Measurements from ENCODE around the gene OTULIN.
A peak's percentile ranks its signal among the peaks of the same experiment; 100 is the strongest.

The OTULIN gene

GRCh38 chr5:14672082-14672481 lies 7.6 kb downstream of the OTULIN start:
- no peak for TF ChIP-seq JUND (IDR thresholded peaks at IDR 0.05; ENCODE audit: low read depth)
- no peak for DNase-seq (ENCODE audit: low read depth in 1 of 2, low spot score in 1 of 2)
- in situ Hi-C loops (cut with HindIII; ENCODE audit: low pct_unique_long_range_greater_than_20kb, low sequenced_read_pairs), result no loop called here

GRCh38 chr5:14672484-14673394 lies 8.2 kb downstream of the OTULIN start:
- peak in 1 of 2 experiments; percentile 22 for DNase-seq (ENCODE audit: low read depth in 1 of 2, low spot score in 1 of 2)
- no peak for TF ChIP-seq JUND (IDR thresholded peaks at IDR 0.05; ENCODE audit: low read depth)
- in situ Hi-C loops (cut with HindIII; ENCODE audit: low pct_unique_long_range_greater_than_20kb, low sequenced_read_pairs), result no loop called here

- in situ Hi-C loops (cut with HindIII; ENCODE audit: low pct_unique_long_range_greater_than_20kb, low sequenced_read_pairs), result no loop called here
- no peak for DNase-seq (ENCODE audit: low read depth in 1 of 2, low spot score in 1 of 2)
- no peak for TF ChIP-seq JUND (IDR thresholded peaks at IDR 0.05; ENCODE audit: low read depth)
Observed at GRCh38 chr5:14673443-14673842, 8.9 kb downstream of the OTULIN start.

GRCh38 chr5:14674983-14675854 lies 10.7 kb downstream of the OTULIN start:
- in situ Hi-C loops (cut with HindIII; ENCODE audit: low pct_unique_long_range_greater_than_20kb, low sequenced_read_pairs), result no loop called here
- TF ChIP-seq JUND (IDR thresholded peaks at IDR 0.05; ENCODE audit: low read depth), result no peak
- no peak for DNase-seq (ENCODE audit: low read depth in 1 of 2, low spot score in 1 of 2)

GRCh38 chr5:14675865-14676300 lies 11.4 kb downstream of the OTULIN start:
- TF ChIP-seq JUND (IDR thresholded peaks at IDR 0.05; ENCODE audit: low read depth), result no peak
- in situ Hi-C loops (cut with HindIII; ENCODE audit: low pct_unique_long_range_greater_than_20kb, low sequenced_read_pairs), result no loop called here
- DNase-seq (ENCODE audit: low read depth in 1 of 2, low spot score in 1 of 2), result no peak

GRCh38 chr5:14676320-14676719 lies 11.8 kb downstream of the OTULIN start:
- DNase-seq (ENCODE audit: low read depth in 1 of 2, low spot score in 1 of 2), result no peak
- in situ Hi-C loops (cut with HindIII; ENCODE audit: low pct_unique_long_range_greater_than_20kb, low sequenced_read_pairs), result no loop called here
- TF ChIP-seq JUND (IDR thresholded peaks at IDR 0.05; ENCODE audit: low read depth), result no peak

GRCh38 chr5:14678773-14679334 lies 14.3 kb downstream of the OTULIN start:
- in situ Hi-C loops (cut with HindIII; ENCODE audit: low pct_unique_long_range_greater_than_20kb, low sequenced_read_pairs), result no loop called here
- DNase-seq (ENCODE audit: low read depth in 1 of 2, low spot score in 1 of 2), result no peak
- no peak for TF ChIP-seq JUND (IDR thresholded peaks at IDR 0.05; ENCODE audit: low read depth)

GRCh38 chr5:14679595-14679994 lies 15.1 kb downstream of the OTULIN start:
- no peak for DNase-seq (ENCODE audit: low read depth in 1 of 2, low spot score in 1 of 2)
- in situ Hi-C loops (cut with HindIII; ENCODE audit: low pct_unique_long_range_greater_than_20kb, low sequenced_read_pairs), result no loop called here
- no peak for TF ChIP-seq JUND (IDR thresholded peaks at IDR 0.05; ENCODE audit: low read depth)

- in situ Hi-C loops (cut with HindIII; ENCODE audit: low pct_unique_long_range_greater_than_20kb, low sequenced_read_pairs), result no loop called here
- TF ChIP-seq JUND (IDR thresholded peaks at IDR 0.05; ENCODE audit: low read depth), result no peak
- no peak for DNase-seq (ENCODE audit: low read depth in 1 of 2, low spot score in 1 of 2)
Observed at GRCh38 chr5:14681236-14681752, 16.8 kb downstream of the OTULIN start.

GRCh38 chr5:14683906-14684455 lies 19.5 kb downstream of the OTULIN start:
- no peak for TF ChIP-seq JUND (IDR thresholded peaks at IDR 0.05; ENCODE audit: low read depth)
- no peak for DNase-seq (ENCODE audit: low read depth in 1 of 2, low spot score in 1 of 2)
- in situ Hi-C loops (cut with HindIII; ENCODE audit: low pct_unique_long_range_greater_than_20kb, low sequenced_read_pairs), result no loop called here

- no peak for DNase-seq (ENCODE audit: low read depth in 1 of 2, low spot score in 1 of 2)
- TF ChIP-seq JUND (IDR thresholded peaks at IDR 0.05; ENCODE audit: low read depth), result no peak
- in situ Hi-C loops (cut with HindIII; ENCODE audit: low pct_unique_long_range_greater_than_20kb, low sequenced_read_pairs), result no loop called here
Observed at GRCh38 chr5:14684757-14685156, 20.2 kb downstream of the OTULIN start.

- in situ Hi-C loops (cut with HindIII; ENCODE audit: low pct_unique_long_range_greater_than_20kb, low sequenced_read_pairs), result no loop called here
- DNase-seq (ENCODE audit: low read depth in 1 of 2, low spot score in 1 of 2), result peak; percentile 59 to 63
- no peak for TF ChIP-seq JUND (IDR thresholded peaks at IDR 0.05; ENCODE audit: low read depth)
Observed at GRCh38 chr5:14685757-14686156, 21.2 kb downstream of the OTULIN start.
